Heart right ventricle (tissue), 16 donors: Measurements from ENCODE around the gene DMRT3. TPM values are rescaled to one million over a fixed set of nuclear protein-coding genes. Genes with fewer than 3 reads are reported as not detected.
A peak's percentile ranks its signal among the peaks of the same experiment; 100 is the strongest.

Experiments used
- ATAC-seq, 8 donors: fragments of 200-7000 bp; cut with Tn5 transposase; one replicate each; pipeline ENCODE4 v1.9.1; 2020; ENCODE audit warnings: mild to moderate bottlenecking in 8 of 8, moderate library complexity in 8 of 8, moderate number of reproducible peaks in 1 of 8
- DNase-seq, 2 donors: peaks; one replicate each; pipeline ENCODE4 v3.0.0-alpha.2; 2020
- H3K27ac ChIP-seq, 10 donors: fragments of 200-600 bp; sonication (generic) in 2 of 10; one replicate each; pipeline versions ENCODE4 v1.5.0 to v1.8.0; 2020 to 2022; ENCODE audit warnings: mild to moderate bottlenecking in 3 of 10
- H3K27me3 ChIP-seq, 7 donors: fragments of 200-600 bp; one replicate each; pipeline ENCODE4 v1.8.0; 2021 to 2022; ENCODE audit warnings: mild to moderate bottlenecking in 2 of 7
- H3K36me3 ChIP-seq, 9 donors: fragments of 200-600 bp; sonication (generic) in 1 of 9; one replicate each; pipeline versions ENCODE4 v1.5.0 to v1.8.0; 2020 to 2022; ENCODE audit warnings: mild to moderate bottlenecking in 2 of 9
- H3K4me1 ChIP-seq, 9 donors: fragments of 200-600 bp; sonication (generic) in 1 of 9; one replicate each; pipeline versions ENCODE4 v1.5.0 to v1.8.0; 2020 to 2022; ENCODE audit warnings: mild to moderate bottlenecking in 4 of 9
- H3K4me3 ChIP-seq, 10 donors: fragments of 200-600 bp; sonication (generic) in 2 of 10; one replicate each; pipeline versions ENCODE4 v1.5.0 to v1.8.0; 2020 to 2022; ENCODE audit warnings: mild to moderate bottlenecking in 7 of 10, moderate library complexity in 2 of 10
- H3K9me3 ChIP-seq, 11 donors: fragments of 200-600 bp in 10 of 11; sonication (generic) in 2 of 11; one replicate each; pipeline versions ENCODE4 v1.5.0 to v1.8.0; 2013 to 2022; ENCODE audit warnings: mild to moderate bottlenecking in 2 of 11, control low read depth in 1 of 11, moderate library complexity in 1 of 11
- CTCF ChIP-seq, 9 donors: fragments of 200-600 bp; sonication (generic) in 2 of 9; IDR thresholded peaks; one replicate each; pipeline versions ENCODE4 v1.5.0 to v1.8.0; 2021 to 2022; ENCODE audit warnings: antibody characterized with exemption in 9 of 9, mild to moderate bottlenecking in 5 of 9, moderate library complexity in 1 of 9
- WGBS, 2 donors: extraction: QIAGEN DNeasy Blood & Tissue Kit; methylation state at CpG; one replicate each; pipeline ENCODE4 v1.1.7; 2013; ENCODE audit warnings: inconsistent platforms in 1 of 2; 5-methylcytosine and 5-hydroxymethylcytosine counted together
- intact Hi-C, 10 donors: fragments of 100-400 bp; cut with DNase I; formaldehyde crosslinking; loops; one replicate each; pipeline versions ENCODE4 v1.11.1 to v1.14.2; 2022
- polyA plus RNA-seq, 2 donors: library from polyadenylated mRNA; stranded (reverse); fragments of 200-250 nt; gene quantifications; one replicate each; pipeline ENCODE4 v1.2.3, GENCODE V29; 2013
- total RNA-seq, 10 donors: library from RNA; stranded (reverse); fragmentation: NEBNext Ultra II Directional in 3 of 10; extraction: Animal tissue kit (Norgen Biotek cat#: 25700) in 3 of 10; gene quantifications; one replicate each; pipeline versions ENCODE4 v1.2.1 to v1.2.4, GENCODE V29; 2021 to 2023
- donor health status: Arrhythmogenic right ventricular cardiomyopathy.
- donor health status: ischemic (EF 13 %, LVEDD 7.1; RV severe dilation, severe dysfunction).
- donor health status: healthy with polysubstance abuse.
- donor health status: DM: no; HTN: yes; CAD: no.
- donor health status: DM: no; HTN: no; CAD: no.
- donor health status: ischemic (EF 25% LVEDD 6.9; RV normal size, moderate dysfunction).
- donor health status: ischemic (EF 25% LVEDD 5.7; RV mildly dilated, moderate dysfunction).
- donor health status: healthy.
- donor health status: DM: yes; HTN: yes; CAD: no.
- donor health status: Ischemic cardiomyopathy.
- donor health status: ischemic (EF 35%, LVEDD 5.7; RV mildly dilated, moderate dysfunction).
- donor health status: nonischemic (EF 11% LVEDD 7.7; RV severe dilation, severe dysfunction).
- donor health status: DM: yes; HTN: yes; CAD: no.
- donor health status: PGD.
- donor health status: ischemic (EF 29% LVEDD 5.4; RV normal size, mild dysfunction).
- donor health status: nonischemic (EF 23%, LVEDD 6.1; RV moderate dilation, normal function).

The DMRT3 gene
- total and polyA plus RNA-seq, 12 donors: not detected

GRCh38 chr9:1001838-1002237, 25.4 kb downstream of the DMRT3 start:
- no peak for TF ChIP-seq CTCF (IDR thresholded peaks at IDR 0.05)
- intact Hi-C loops: loop anchor here in 6 of 10 donors (10.0 kb wide), 4 partner anchors 107 to 657 kb away; no protein-coding TSS in a partner anchor
- WGBS, 2 donors: 86 to 92% methylated on average over 4 of the region's 4 CpGs
- no peak overlapping the region for H3K4me3 ChIP-seq
- ATAC-seq: no peak
- peaks cover 0 to 35% (median 7%) of the 10 kb centered on the region in 7 donors for H3K27me3 ChIP-seq
- no peak for DNase-seq
- no peaks in the 10 kb centered on the region for H3K36me3 ChIP-seq
- peaks cover 0 to 7% (median 0%) of the 10 kb centered on the region in 9 donors for H3K4me1 ChIP-seq
- no peak overlapping the region for H3K27ac ChIP-seq
- peaks cover 0 to 12% (median 0%) of the 10 kb centered on the region in 11 donors for H3K9me3 ChIP-seq

- Histone ChIP-seq H3K27ac (no peak overlapping the region), H3K4me1 (peaks cover 0 to 7% (median 0%) of the 10 kb centered on the region in 9 donors), H3K36me3 (no peaks in the 10 kb centered on the region), H3K9me3 (peaks cover 0 to 8% (median 0%) of the 10 kb centered on the region in 11 donors), H3K4me3 (no peak overlapping the region), H3K27me3 (peaks cover 0 to 42% (median 8%) of the 10 kb centered on the region in 7 donors)
- TF ChIP-seq CTCF (IDR thresholded peaks at IDR 0.05): no peak
- intact Hi-C loops: loop anchor here in 6 of 10 donors (10.0 kb wide), 4 partner anchors 108 to 658 kb away; no protein-coding TSS in a partner anchor
- ATAC-seq (no peak), DNase-seq (no peak)
- 81 to 88% methylated on average over 2 of the region's 2 CpGs for WGBS, 2 donors
These were observed 26.2 kb downstream of the DMRT3 start for GRCh38 chr9:1002678-1003077.

- Histone ChIP-seq H3K4me1 (peaks cover 0 to 19% (median 0%) of the 10 kb centered on the region in 9 donors), H3K36me3 (no peaks in the 10 kb centered on the region), H3K27ac (no peak overlapping the region), H3K9me3 (no peaks in the 10 kb centered on the region), H3K4me3 (no peak overlapping the region), H3K27me3 (peaks cover 0 to 64% (median 29%) of the 10 kb centered on the region in 7 donors)
- DNase-seq (peak in 1 of 2 donors; percentile 14), ATAC-seq (peak in 1 of 8 donors; percentile 45)
- TF ChIP-seq CTCF (IDR thresholded peaks at IDR 0.05): peak in 8 of 9 donors; percentile 21 to 61 (median 56)
- WGBS, 2 donors: 57 to 59% methylated on average over 10 of the region's 10 CpGs
- intact Hi-C loops: loop anchor here in 8 of 10 donors (5.0 to 10.0 kb wide), 8 partner anchors 110 to 660 kb away; no protein-coding TSS in a partner anchor
These were observed 28.7 kb downstream of the DMRT3 start for GRCh38 chr9:1005043-1005667.

GRCh38 chr9:1007312-1007711, 30.9 kb downstream of the DMRT3 start:
- DNase-seq (no peak), ATAC-seq (no peak)
- no peak overlapping the region for H3K27ac ChIP-seq
- no peaks in the 10 kb centered on the region for H3K9me3 ChIP-seq
- no peaks in the 10 kb centered on the region for H3K36me3 ChIP-seq
- no peak for TF ChIP-seq CTCF (IDR thresholded peaks at IDR 0.05)
- WGBS, 2 donors: 87% methylated on average over 3 of the region's 3 CpGs
- intact Hi-C loops: loop anchor here in 8 of 10 donors (2.0 to 10.0 kb wide), 9 partner anchors 113 to 663 kb away; no protein-coding TSS in a partner anchor
- peaks cover 0 to 77% (median 29%) of the 10 kb centered on the region in 7 donors for H3K27me3 ChIP-seq
- H3K4me3 ChIP-seq: no peak overlapping the region
- H3K4me1 ChIP-seq: peaks cover 0 to 22% (median 0%) of the 10 kb centered on the region in 9 donors
